ENCODE measurements around the gene LIAS.

- TF ChIP-seq CTCF (CRISPR knock-in tag; IDR thresholded peaks at IDR 0.05) (no peak), STAT5B (CRISPR knock-in tag; IDR thresholded peaks at IDR 0.05) (no peak), ZBTB8A (CRISPR knock-in tag; IDR thresholded peaks at IDR 0.05; ENCODE audit: borderline replicate concordance, low read depth) (no peak), ZNF121 (CRISPR knock-in tag; IDR thresholded peaks at IDR 0.05) (no peak), JUND (CRISPR knock-in tag; IDR thresholded peaks at IDR 0.05) (no peak), HMGA1 (CRISPR knock-in tag; conservative IDR thresholded peaks at IDR 0.05) (no peak), MAX (IDR thresholded peaks at IDR 0.05) (no peak), JUNB (CRISPR knock-in tag; IDR thresholded peaks at IDR 0.05; ENCODE audit: borderline replicate concordance) (no peak), ZNF543 (CRISPR knock-in tag; IDR thresholded peaks at IDR 0.05) (no peak), ZNF660 (CRISPR knock-in tag; IDR thresholded peaks at IDR 0.05; ENCODE audit: borderline replicate concordance, low read depth) (no peak), ZNF615 (CRISPR knock-in tag; IDR thresholded peaks at IDR 0.05; ENCODE audit: borderline replicate concordance) (no peak)
Measured at GRCh38 chr4:39442998-39443397, 15.9 kb upstream of the LIAS start.

All from HepG2 (cell line).